GM12872 (cell line): ENCODE measurements around the gene FOXK2.

Experiments
- CTCF ChIP-seq: IDR thresholded peaks from 3 replicates; pipeline ENCODE4 v1.5.1; 2011; ENCODE audit warnings: low read depth, mild to moderate bottlenecking, low read length, moderate library complexity; ENCODE audit not compliant: insufficient read depth

FOXK2 gene

DNA sequence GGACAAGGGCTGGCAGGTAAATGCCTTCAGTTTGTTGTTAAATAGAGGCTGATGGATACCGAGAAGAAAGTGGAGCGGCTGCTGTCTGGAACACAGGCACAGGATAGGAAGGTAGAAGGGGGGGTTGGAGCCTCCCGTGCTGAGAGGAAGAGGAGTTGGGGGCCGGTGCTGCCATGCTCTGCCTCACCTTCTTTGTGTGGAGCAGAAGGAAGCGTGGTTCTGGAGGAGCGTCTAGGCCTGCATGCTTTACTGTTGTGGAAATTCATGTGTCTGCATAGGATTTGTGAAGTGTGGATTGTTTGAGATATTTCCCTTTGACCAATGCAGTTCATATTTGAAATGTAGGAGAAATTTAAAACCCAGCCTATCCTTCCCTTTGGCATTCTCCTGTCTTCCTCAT is 52.3 kb downstream of the FOXK2 start:
- no peak for TF ChIP-seq CTCF

GRCh38 chr17:82574041-82574440 is 54.5 kb downstream of the FOXK2 start:
- TF ChIP-seq CTCF, result no peak

GRCh38 chr17:82577300-82577699 is 57.8 kb downstream of the FOXK2 start:
- no peak for TF ChIP-seq CTCF

DNA sequence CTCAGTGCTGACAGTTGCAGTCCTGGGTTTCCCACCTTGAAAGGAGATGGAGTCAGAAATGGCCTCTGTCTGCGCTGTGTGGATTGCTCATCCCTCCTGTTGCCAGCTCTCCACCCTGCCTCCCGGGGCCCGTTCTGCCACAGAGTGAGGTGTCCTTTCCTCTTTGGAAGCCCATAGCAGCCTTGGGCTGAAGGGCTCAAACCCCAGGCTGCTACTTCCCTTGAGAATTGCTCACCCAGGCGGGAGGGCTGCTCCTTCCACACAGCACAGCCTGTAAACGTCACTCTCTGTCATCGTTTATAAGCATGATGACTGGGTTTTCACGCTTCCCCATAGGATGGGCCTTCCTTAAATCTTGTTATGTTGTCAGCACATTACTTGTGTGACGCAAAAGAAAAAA is 62.7 kb downstream of the FOXK2 start:
- no peak for TF ChIP-seq CTCF

- TF ChIP-seq CTCF, result no peak
Measured at GRCh38 chr17:82582709-82583108, 63.2 kb downstream of the FOXK2 start.

- no peak for TF ChIP-seq CTCF
Measured at GRCh38 chr17:82583720-82584234, 64.2 kb downstream of the FOXK2 start.

DNA sequence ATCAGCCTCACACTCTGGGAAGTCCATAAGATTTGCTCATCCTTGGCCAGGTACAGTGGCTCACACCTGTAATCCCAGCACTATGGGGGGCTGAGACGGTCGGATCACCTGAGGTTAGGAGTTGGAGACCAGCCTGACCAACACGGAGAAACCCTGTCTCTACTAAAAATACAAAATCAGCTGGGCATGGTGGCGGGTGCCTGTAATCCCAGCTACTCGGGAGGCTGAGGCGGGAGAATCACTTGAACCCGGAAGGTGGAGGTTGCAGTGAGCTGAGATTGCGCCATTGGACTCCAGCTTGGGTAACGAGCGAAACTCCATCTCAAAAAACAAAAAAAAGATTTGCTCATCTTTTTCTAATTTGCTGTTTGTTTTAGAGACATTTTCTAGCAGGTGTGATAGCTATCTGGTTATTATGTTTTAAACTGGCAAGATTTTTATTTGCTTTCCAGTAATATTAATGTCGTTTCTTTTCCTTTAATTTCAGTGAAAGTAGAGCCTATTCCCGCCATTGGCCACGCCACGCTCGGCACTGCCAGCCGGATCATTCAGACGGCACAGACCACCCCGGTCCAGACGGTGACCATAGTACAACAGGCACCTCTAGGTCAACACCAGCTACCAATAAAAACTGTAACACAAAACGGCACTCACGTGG is 67.2 kb downstream of the FOXK2 start:
- TF ChIP-seq CTCF, result no peak
